MCF 10A (cell line): Measurements from ENCODE around the gene INF2. TPM values are rescaled to one million over a fixed set of nuclear protein-coding genes. Genes with fewer than 3 reads are reported as not detected.
A peak's percentile ranks its signal among the peaks of the same experiment; 100 is the strongest.
"Not testable (repeated sequence)": the region's sequence is repeated elsewhere in the genome, so short reads cannot be mapped to it uniquely, and the experiment has no call there.

ENCODE experiments used
- BruUV-seq: library from RNA; stranded (reverse); fragments of 400-500 nt; replicated peaks from 2 replicates; lab custom pipeline; 2021; lab: Mats Ljungman, UMichigan
- CTCF ChIA-PET: fragments of 300-600 bp; sonication (Branson Sonifier 250); formaldehyde crosslinking; extraction: SDS; loops from one replicate; lab custom pipeline; 2021; ENCODE audit warnings: antibody characterized with exemption, inconsistent platforms; lab: Yijun Ruan, JAX
- POLR2A ChIA-PET: fragments of 300-600, 350-650 bp; sonication (Branson Sonifier 250); formaldehyde crosslinking; extraction: SDS; loops from one replicate; lab custom pipeline; 2020; ENCODE audit warnings: antibody characterized with exemption, inconsistent platforms; lab: Yijun Ruan, JAX
- DNase-seq: peaks from one replicate; pipeline ENCODE4 v3.0.0-alpha.2; 2018; ENCODE audit not compliant: unreplicated experiment
- H3K27ac Mint-ChIP-seq: one replicate; pipeline ENCODE4 v1.8.0; 2022; ENCODE audit warnings: mild to moderate bottlenecking, low read depth, mixed read lengths; ENCODE audit not compliant: unreplicated experiment
- H3K27me3 Mint-ChIP-seq: one replicate; pipeline ENCODE4 v1.8.0; 2022; ENCODE audit warnings: mixed read lengths; ENCODE audit not compliant: insufficient read depth, unreplicated experiment
- H3K36me3 Mint-ChIP-seq: one replicate; pipeline ENCODE4 v1.8.0; 2022; ENCODE audit warnings: mild to moderate bottlenecking, moderate library complexity, mixed read lengths; ENCODE audit not compliant: insufficient read depth, unreplicated experiment
- H3K4me1 Mint-ChIP-seq: one replicate; pipeline ENCODE4 v1.8.0; 2022; ENCODE audit warnings: mixed read lengths; ENCODE audit not compliant: insufficient read depth, unreplicated experiment
- H3K4me3 Mint-ChIP-seq: one replicate; pipeline ENCODE4 v1.8.0; 2022; ENCODE audit warnings: mild to moderate bottlenecking, moderate library complexity, mixed read lengths; ENCODE audit not compliant: unreplicated experiment
- H3K9me3 Mint-ChIP-seq: one replicate; pipeline ENCODE4 v1.8.0; 2022; ENCODE audit warnings: mixed read lengths; ENCODE audit not compliant: unreplicated experiment
- intact Hi-C: fragments of 100-400 bp; cut with micrococcal nuclease; formaldehyde crosslinking; loops from 2 replicates; pipeline ENCODE4 v1.14.1; 2022
- total RNA-seq: library from RNA; stranded (reverse); gene quantifications from 2 replicates; pipeline ENCODE4 v1.2.3, GENCODE V29; 2022
- TF ChIP-seq, protein P1 (sequence below): fragments of 200-600 bp; IDR thresholded peaks from one replicate; pipeline ENCODE4 v1.8.0; 2022; ENCODE audit warnings: antibody characterized with exemption, mild to moderate bottlenecking; ENCODE audit not compliant: unreplicated experiment

Gene INF2
- total RNA-seq, 1 experiment from 2014 or later, result 102 TPM

DNA sequence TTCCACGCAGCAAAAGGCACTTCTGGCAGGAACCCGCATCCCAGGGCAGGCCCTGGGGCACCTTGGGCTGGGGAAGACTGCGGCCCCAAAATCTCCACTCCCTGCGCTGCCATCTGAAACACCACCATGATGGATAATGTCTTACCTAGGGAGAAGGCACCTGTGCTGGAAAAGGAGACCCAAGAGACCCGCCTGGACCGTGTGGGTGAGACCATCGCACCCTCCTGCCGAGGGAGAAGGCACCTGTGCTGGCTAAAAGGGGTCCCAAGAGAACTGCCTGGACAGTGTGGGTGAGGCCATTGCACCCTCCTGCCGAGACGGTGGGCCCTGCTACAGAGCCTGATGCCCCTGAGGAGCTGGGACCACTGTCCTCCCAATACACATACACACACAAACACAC is 24.8 kb upstream of the INF2 start:
- no peak overlapping the region for H3K27ac Mint-ChIP-seq
- CTCF ChIA-PET, result interaction anchor here (0.5 kb wide), 1 partner anchor 587 kb away, joined by 3 read pairs; no protein-coding TSS in a partner anchor
- POLR2A ChIA-PET, result no interaction called here
- H3K4me1 Mint-ChIP-seq, result no peaks in the 10 kb centered on the region
- peaks cover 9% of the 10 kb centered on the region for H3K27me3 Mint-ChIP-seq
- intact Hi-C loops, result no loop called here
- peaks cover 7% of the 10 kb centered on the region for H3K36me3 Mint-ChIP-seq
- no TSS peak for BruUV-seq
- H3K9me3 Mint-ChIP-seq, result no peaks in the 10 kb centered on the region
- DNase-seq, result no peak
- no peak overlapping the region for H3K4me3 Mint-ChIP-seq
- TF ChIP-seq, protein P1, sequence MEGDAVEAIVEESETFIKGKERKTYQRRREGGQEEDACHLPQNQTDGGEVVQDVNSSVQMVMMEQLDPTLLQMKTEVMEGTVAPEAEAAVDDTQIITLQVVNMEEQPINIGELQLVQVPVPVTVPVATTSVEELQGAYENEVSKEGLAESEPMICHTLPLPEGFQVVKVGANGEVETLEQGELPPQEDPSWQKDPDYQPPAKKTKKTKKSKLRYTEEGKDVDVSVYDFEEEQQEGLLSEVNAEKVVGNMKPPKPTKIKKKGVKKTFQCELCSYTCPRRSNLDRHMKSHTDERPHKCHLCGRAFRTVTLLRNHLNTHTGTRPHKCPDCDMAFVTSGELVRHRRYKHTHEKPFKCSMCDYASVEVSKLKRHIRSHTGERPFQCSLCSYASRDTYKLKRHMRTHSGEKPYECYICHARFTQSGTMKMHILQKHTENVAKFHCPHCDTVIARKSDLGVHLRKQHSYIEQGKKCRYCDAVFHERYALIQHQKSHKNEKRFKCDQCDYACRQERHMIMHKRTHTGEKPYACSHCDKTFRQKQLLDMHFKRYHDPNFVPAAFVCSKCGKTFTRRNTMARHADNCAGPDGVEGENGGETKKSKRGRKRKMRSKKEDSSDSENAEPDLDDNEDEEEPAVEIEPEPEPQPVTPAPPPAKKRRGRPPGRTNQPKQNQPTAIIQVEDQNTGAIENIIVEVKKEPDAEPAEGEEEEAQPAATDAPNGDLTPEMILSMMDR, result no peak

DNA sequence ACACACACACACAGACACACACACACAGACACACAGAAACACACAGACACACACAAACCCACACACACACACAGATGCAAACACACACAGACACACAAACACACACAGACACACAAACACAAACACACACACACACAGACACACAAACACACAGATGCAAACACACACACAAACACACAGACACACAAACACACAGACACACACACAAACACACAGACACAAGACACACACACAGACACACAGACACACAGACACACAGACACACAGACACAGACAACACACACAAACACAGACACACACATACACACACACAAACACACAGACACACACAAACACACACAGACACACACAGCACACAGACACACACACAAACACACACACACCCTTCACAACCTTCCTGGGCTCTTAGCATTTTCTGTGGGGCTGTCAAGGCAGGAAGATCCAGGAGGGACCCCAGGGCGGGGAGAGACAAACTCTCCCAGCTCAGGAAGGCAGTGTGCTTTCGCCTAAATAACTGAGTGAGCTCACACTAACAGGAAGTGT is 24.2 kb upstream of the INF2 start:
- DNase-seq, result no peak
- intact Hi-C loops, result loop anchor here (1.0 kb wide), 1 partner anchor 25 kb away; no protein-coding TSS in a partner anchor
- H3K36me3 Mint-ChIP-seq, result peaks cover 7% of the 10 kb centered on the region
- H3K9me3 Mint-ChIP-seq, result no peaks in the 10 kb centered on the region
- no TSS peak for BruUV-seq
- ChIA-PET POLR2A (interaction anchor here (0.8 kb wide), 2 partner anchors 15 to 88 kb away, joined by 3 read pairs; partner anchors contain the start of gene SIVA1), CTCF (interaction anchor here (1.1 to 1.5 kb wide), 3 partner anchors 12 to 51 kb away, joined by 3 to 8 read pairs (median 4); no protein-coding TSS in a partner anchor)
- no peak overlapping the region for H3K27ac Mint-ChIP-seq
- H3K4me3 Mint-ChIP-seq, result no peak overlapping the region
- H3K27me3 Mint-ChIP-seq, result peaks cover 9% of the 10 kb centered on the region
- no peaks in the 10 kb centered on the region for H3K4me1 Mint-ChIP-seq
- TF ChIP-seq, protein P1, result no peak

DNA sequence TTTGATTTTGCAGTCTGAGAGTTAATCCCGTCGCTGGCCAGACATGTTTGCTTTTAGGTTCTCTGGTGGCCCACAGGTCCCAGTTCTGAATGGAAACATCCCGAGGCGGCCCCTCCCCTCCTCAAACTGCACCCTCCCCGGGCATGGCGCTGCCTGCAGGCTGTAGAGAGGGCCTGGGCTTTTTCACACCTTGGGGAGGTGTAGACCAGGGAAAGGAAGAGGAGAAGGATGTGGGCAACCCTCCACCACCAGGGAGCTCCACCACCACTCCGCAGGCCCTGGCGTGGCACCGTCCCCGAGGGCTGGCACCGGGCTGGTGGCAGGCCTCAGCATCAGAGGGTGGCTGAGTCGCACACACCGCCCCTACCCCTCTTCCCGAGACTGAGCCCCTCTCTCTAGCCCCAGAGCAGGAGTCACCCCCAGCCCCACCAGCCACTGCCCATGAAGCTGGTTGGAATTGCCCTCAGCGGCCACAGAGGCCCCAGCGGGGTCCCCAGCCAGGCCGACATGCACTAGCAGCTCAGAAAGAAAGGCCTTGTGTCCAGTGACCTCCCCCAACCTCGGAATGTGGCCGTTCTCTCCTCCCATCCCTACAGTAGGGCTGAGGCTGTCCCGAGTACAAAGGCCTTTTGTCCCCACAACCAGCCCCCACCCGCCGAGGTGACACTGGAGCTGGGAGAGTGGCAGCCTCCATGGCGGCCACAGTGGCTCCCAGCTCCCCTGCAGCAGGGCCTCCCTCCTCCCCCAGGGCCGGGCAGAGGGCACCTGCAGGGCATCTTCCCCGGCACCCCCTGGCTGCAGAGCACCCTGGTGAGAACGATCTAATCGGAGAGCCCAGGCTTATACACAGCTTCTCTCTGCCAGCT is 23.5 kb upstream of the INF2 start:
- TF ChIP-seq, protein P1, result peak; percentile 15
- Mint-ChIP-seq H3K9me3 (no peaks in the 10 kb centered on the region), H3K27ac (no peak overlapping the region), H3K36me3 (peaks cover 7% of the 10 kb centered on the region), H3K27me3 (peaks cover 9% of the 10 kb centered on the region), H3K4me3 (no peak overlapping the region), H3K4me1 (no peaks in the 10 kb centered on the region)
- ChIA-PET POLR2A (interaction anchor here (0.8 kb wide), 2 partner anchors 14 to 87 kb away, joined by 3 read pairs; partner anchors contain the start of gene SIVA1), CTCF (interaction anchor here (0.5 to 1.5 kb wide), 7 partner anchors 8 to 99 kb away, joined by 3 to 8 read pairs (median 4); no protein-coding TSS in a partner anchor)
- intact Hi-C loops, result loop anchor here (1.0 kb wide), 1 partner anchor 24 kb away; no protein-coding TSS in a partner anchor
- DNase-seq, result peak; percentile 48
- no TSS peak for BruUV-seq

DNA sequence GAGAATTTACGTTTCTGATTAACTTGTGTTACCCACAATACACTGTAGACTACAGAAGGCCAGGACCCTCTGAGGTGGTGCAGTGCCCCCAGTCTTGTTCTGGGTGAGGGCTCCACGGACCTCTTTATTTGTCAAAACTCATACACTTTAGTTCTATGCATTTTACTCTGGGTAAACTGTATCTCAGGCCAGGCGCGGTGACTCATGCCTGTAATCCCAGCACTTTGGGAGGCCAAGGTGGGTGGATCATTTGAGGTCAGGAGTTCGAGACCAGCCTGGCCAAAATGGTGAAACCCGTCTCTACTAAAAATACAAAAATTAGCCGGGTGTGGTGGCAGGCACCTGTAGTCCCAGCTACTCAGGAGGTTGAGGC is 22.9 kb upstream of the INF2 start:
- DNase-seq, H3K4me3 Mint-ChIP-seq, H3K9me3 Mint-ChIP-seq, H3K4me1 Mint-ChIP-seq, BruUV-seq, H3K36me3 Mint-ChIP-seq, POLR2A ChIA-PET, intact Hi-C loops, H3K27ac Mint-ChIP-seq, H3K27me3 Mint-ChIP-seq: not testable (repeated sequence)
- CTCF ChIA-PET, result interaction anchor here (0.5 to 1.5 kb wide), 7 partner anchors 7 to 99 kb away, joined by 3 to 8 read pairs (median 4); no protein-coding TSS in a partner anchor
